H1 (cell line): ENCODE results near the gene BTRC. TPM values are rescaled to one million over a fixed set of nuclear protein-coding genes. Genes with fewer than 3 reads are reported as not detected.

Source experiments
- CTCF ChIA-PET: fragments of 300-600 bp; sonication (Branson Sonifier 250); formaldehyde crosslinking; loops from one replicate; lab custom pipeline; 2021; ENCODE audit not compliant: partially characterized antibody; lab: Charles Lee
- POLR2A ChIA-PET: fragments of 300-600 bp; sonication (Branson Sonifier 250); formaldehyde crosslinking; loops from one replicate; lab custom pipeline; 2021; ENCODE audit warnings: inconsistent platforms; ENCODE audit not compliant: partially characterized antibody; lab: Charles Lee
- DNase-seq, 2 experiments: peaks; one replicate each; pipeline versions ENCODE4 v3.0.0 to v3.0.0-alpha.2; 2010 to 2022; ENCODE audit warnings: low spot score in 2 of 2, low read depth in 1 of 2, mixed read lengths in 1 of 2
- FAIRE-seq: peaks from 2 replicates; lab custom pipeline; 2011; peaks lifted over from hg19 to GRCh38; lab: Jason Lieb, UNC
- H2AFZ ChIP-seq: 2 replicates; pipeline ENCODE4 v1.8.1; 2012; ENCODE audit warnings: low read length, inconsistent platforms
- H2AK5ac ChIP-seq: 2 replicates; pipeline ENCODE4 v1.6.1; 2013; ENCODE audit warnings: low read depth, low read length
- H2BK120ac ChIP-seq: replicated peaks from 2 replicates; pipeline ENCODE3; 2013; ENCODE audit warnings: low read depth, low read length, inconsistent platforms
- H2BK12ac ChIP-seq: 2 replicates; pipeline ENCODE4 v1.6.1; 2013; ENCODE audit warnings: low read depth, low read length
- H2BK15ac ChIP-seq: 2 replicates; pipeline ENCODE4 v1.6.1; 2013; ENCODE audit warnings: low read length
- H2BK20ac ChIP-seq: 2 replicates; pipeline ENCODE4 v1.6.1; 2013; ENCODE audit warnings: low read length
- H2BK5ac ChIP-seq: 2 replicates; pipeline ENCODE4 v1.6.1; 2013; ENCODE audit warnings: low read depth, low read length
- H3K14ac ChIP-seq: 2 replicates; pipeline ENCODE4 v1.6.1; 2013; ENCODE audit warnings: inconsistent platforms; ENCODE audit not compliant: insufficient read length
- H3K18ac ChIP-seq: 2 replicates; pipeline ENCODE4 v1.6.1; 2013; ENCODE audit warnings: low read length; ENCODE audit errors: extremely low read depth
- H3K23ac ChIP-seq: 2 replicates; pipeline ENCODE4 v1.6.1; 2013; ENCODE audit warnings: inconsistent platforms; ENCODE audit not compliant: insufficient read length
- H3K23me2 ChIP-seq: 2 replicates; pipeline ENCODE4 v1.6.1; 2013; ENCODE audit warnings: low read depth, low read length
- H3K27ac ChIP-seq: 2 replicates; pipeline ENCODE4 v1.6.1; 2011; ENCODE audit warnings: low read depth, low read length, inconsistent platforms
- H3K27me3 ChIP-seq, 4 experiments: replicated peaks in 1 of 4; 1 replicate in 1 of 4; 2 replicates in 3 of 4; pipeline versions ENCODE4 v1.6.1 to v1.8.1; 2011 to 2013; ENCODE audit warnings: low read length in 3 of 4, mild to moderate bottlenecking in 3 of 4, inconsistent platforms in 2 of 4, mixed read lengths in 2 of 4, moderate library complexity in 1 of 4; ENCODE audit not compliant: control insufficient read depth in 3 of 4, insufficient read depth in 3 of 4; ENCODE audit errors: extremely low read depth in 1 of 4
- H3K36me3 ChIP-seq, 4 experiments: 2 replicates each; pipeline versions ENCODE4 v1.6.1 to v1.8.1; 2011 to 2013; ENCODE audit warnings: mild to moderate bottlenecking in 4 of 4, low read length in 3 of 4, moderate library complexity in 2 of 4, control low read depth in 1 of 4, inconsistent platforms in 1 of 4; ENCODE audit not compliant: insufficient read depth in 4 of 4, control insufficient read depth in 2 of 4
- H3K4ac ChIP-seq: replicated peaks from 2 replicates; pipeline ENCODE3; 2013; ENCODE audit warnings: low read length, low read depth, mixed read lengths, inconsistent platforms; ENCODE audit not compliant: insufficient read length
- H3K4me1 ChIP-seq, 4 experiments: replicated peaks in 1 of 4; 1 replicate in 1 of 4; 2 replicates in 3 of 4; pipeline versions ENCODE4 v1.6.1 to v1.8.1; 2011 to 2013; ENCODE audit warnings: low read length in 3 of 4, inconsistent platforms in 2 of 4, mixed read lengths in 1 of 4; ENCODE audit not compliant: insufficient read depth in 4 of 4, control insufficient read depth in 3 of 4
- H3K4me2 ChIP-seq, 2 experiments: 2 replicates each; pipeline versions ENCODE4 v1.6.1 to v1.8.1; 2011 to 2013; ENCODE audit warnings: low read depth in 2 of 2, low read length in 2 of 2, control low read depth in 1 of 2, inconsistent platforms in 1 of 2, mild to moderate bottlenecking in 1 of 2; ENCODE audit not compliant: insufficient read depth in 1 of 2
- H3K4me3 ChIP-seq, 4 experiments: fragments of 200-600, 300-600 bp in 1 of 4; sonication (generic), shearing (Covaris generic), sonication (Bioruptor Twin) in 1 of 4; 2 replicates each; pipeline versions ENCODE4 v1.5.1 to v1.8.1; 2011 to 2016; ENCODE audit warnings: low read length in 4 of 4, low read depth in 3 of 4, control low read depth in 2 of 4, inconsistent platforms in 2 of 4, mild to moderate bottlenecking in 2 of 4, mixed read lengths in 1 of 4, moderate library complexity in 1 of 4; ENCODE audit not compliant: insufficient read depth in 2 of 4; ENCODE audit errors: extremely low read depth in 1 of 4
- H3K56ac ChIP-seq: replicated peaks from 2 replicates; pipeline ENCODE3; 2013; ENCODE audit warnings: low read depth, mild to moderate bottlenecking, mixed read lengths, low read length, inconsistent platforms; ENCODE audit not compliant: insufficient read length
- H3K79me1 ChIP-seq: 2 replicates; pipeline ENCODE4 v1.6.1; 2013; ENCODE audit warnings: low read depth, low read length, control low read depth
- H3K79me2 ChIP-seq, 2 experiments: 2 replicates each; pipeline versions ENCODE4 v1.6.1 to v1.8.1; 2012 to 2013; ENCODE audit warnings: low read length in 2 of 2, mild to moderate bottlenecking in 2 of 2, inconsistent platforms in 1 of 2; ENCODE audit not compliant: insufficient read depth in 2 of 2, control insufficient read depth in 1 of 2
- H3K9ac ChIP-seq, 4 experiments: replicated peaks in 1 of 4; 1 replicate in 1 of 4; 2 replicates in 3 of 4; pipeline versions ENCODE4 v1.6.1 to v1.8.1; 2011 to 2013; ENCODE audit warnings: low read depth in 3 of 4, low read length in 3 of 4, control low read depth in 2 of 4, mild to moderate bottlenecking in 2 of 4, moderate library complexity in 2 of 4, inconsistent platforms in 1 of 4; ENCODE audit errors: extremely low read depth in 1 of 4
- H3K9me3 ChIP-seq, 2 experiments: 2 replicates each; pipeline versions ENCODE4 v1.6.1 to v1.8.1; 2012 to 2013; ENCODE audit warnings: mild to moderate bottlenecking in 2 of 2, moderate library complexity in 2 of 2, control low read depth in 1 of 2, inconsistent platforms in 1 of 2, low read depth in 1 of 2, low read length in 1 of 2, mixed read lengths in 1 of 2; ENCODE audit not compliant: insufficient read depth in 2 of 2
- H4K20me1 ChIP-seq, 2 experiments: replicated peaks in 1 of 2; 2 replicates each; pipeline versions ENCODE3 to v1.8.1; 2011 to 2013; ENCODE audit warnings: inconsistent platforms in 2 of 2, low read length in 2 of 2, mild to moderate bottlenecking in 1 of 2; ENCODE audit not compliant: insufficient read depth in 2 of 2, control insufficient read depth in 1 of 2
- H4K5ac ChIP-seq: 2 replicates; pipeline ENCODE4 v1.6.1; 2013; ENCODE audit warnings: low read length, low read depth, mixed read lengths, inconsistent platforms; ENCODE audit not compliant: insufficient read length
- H4K8ac ChIP-seq: 2 replicates; pipeline ENCODE4 v1.8.0; 2013; ENCODE audit warnings: mild to moderate bottlenecking, moderate library complexity, low read length, inconsistent platforms; ENCODE audit not compliant: insufficient read depth; ENCODE audit errors: extremely low read depth
- H4K91ac ChIP-seq: replicated peaks from 2 replicates; pipeline ENCODE3; 2013; ENCODE audit warnings: low read length, mixed read lengths, inconsistent platforms; ENCODE audit not compliant: insufficient read length
- CBX5 ChIP-seq: fragments of 300-800, 300-1000 bp; sonication (generic); IDR thresholded peaks from 2 replicates; pipeline ENCODE4 v1.7.1; 2016; ENCODE audit warnings: antibody characterized with exemption, low read length, low read depth
- E2F6 ChIP-seq: IDR thresholded peaks from 2 replicates; pipeline ENCODE4 v1.6.1; 2012; ENCODE audit warnings: inconsistent platforms
- GABPA ChIP-seq: IDR thresholded peaks from 2 replicates; pipeline ENCODE4 v1.6.1; 2011; ENCODE audit warnings: mild to moderate bottlenecking, low read length, moderate library complexity, borderline replicate concordance; ENCODE audit not compliant: insufficient read depth
- JUND ChIP-seq: IDR thresholded peaks from 2 replicates; pipeline ENCODE4 v1.6.1; 2011; ENCODE audit warnings: mild to moderate bottlenecking, improper control_type of control experiment, low read length
- POU5F1 ChIP-seq: IDR thresholded peaks from 2 replicates; pipeline ENCODE4 v1.6.1; 2011; ENCODE audit warnings: low read depth, mild to moderate bottlenecking, low read length, moderate library complexity
- RAD21 ChIP-seq, 2 experiments: IDR thresholded peaks in 1 of 2; conservative IDR thresholded peaks in 1 of 2; 2 replicates each; pipeline ENCODE4 v1.6.1; 2011; ENCODE audit warnings: low read depth in 2 of 2, low read length in 2 of 2, improper control_type of control experiment in 1 of 2, inconsistent platforms in 1 of 2, mild to moderate bottlenecking in 1 of 2, moderate library complexity in 1 of 2
- SP2 ChIP-seq: IDR thresholded peaks from 2 replicates; pipeline ENCODE4 v1.6.1; 2012; ENCODE audit warnings: mild to moderate bottlenecking, low read length, inconsistent platforms
- SRF ChIP-seq: IDR thresholded peaks from 2 replicates; pipeline ENCODE4 v1.6.1; 2011; ENCODE audit warnings: mild to moderate bottlenecking, low read depth, low read length, moderate library complexity
- USF2 ChIP-seq: IDR thresholded peaks from 2 replicates; pipeline ENCODE4 v1.6.1; 2011; ENCODE audit warnings: low read length, improper control_type of control experiment
- WGBS, 2 experiments: shearing (Covaris generic) in 1 of 2; methylation state at CpG; one replicate each; pipeline versions ENCODE4 v1.1.6 to v1.1.7; 2013 to 2015; ENCODE audit warnings: low lambda C conversion rate in 2 of 2, mixed read lengths in 2 of 2, inconsistent platforms in 1 of 2, low coverage in 1 of 2, missing lambda C conversion rate in 1 of 2; ENCODE audit not compliant: insufficient replicate concordance in 2 of 2, insufficient coverage in 1 of 2, insufficient read length in 1 of 2; ENCODE audit errors: extremely low coverage in 1 of 2, missing lambda C conversion rate in 1 of 2; 5-methylcytosine and 5-hydroxymethylcytosine counted together
- polyA plus RNA-seq, 7 experiments: library from polyadenylated mRNA; depleted of rRNA in 3 of 7; stranded (reverse) in 5 of 7; unstranded in 2 of 7; fragments of >200 nt in 5 of 7; fragments of 200-250 nt in 2 of 7; gene quantifications; 1 replicate in 5 of 7; 2 replicates in 1 of 7; 4 replicates in 1 of 7; pipeline versions ENCODE4 v1.2.1 to v1.2.3, GENCODE V29; 2011 to 2013; ENCODE audit warnings: missing spikeins in 2 of 7, mixed read lengths in 2 of 7
- total RNA-seq: library from RNA; stranded (reverse); fragmentation: NEBNext Ultra II Directional; extraction: Animal tissue kit (Norgen Biotek cat#: 25700); gene quantifications from 2 replicates; pipeline ENCODE4 v1.2.1, GENCODE V29; 2021

Gene BTRC
- total and polyA plus RNA-seq, 2 of the 8 experiments (the other 6 are each of a cell fraction or from before 2014, with no cell fraction given), result 9.9 to 24.7 TPM

- Histone ChIP-seq H3K14ac (no peak overlapping the region), H3K27ac (no peak overlapping the region), H2BK20ac (no peak overlapping the region), H2BK15ac (no peak overlapping the region), H3K23me2 (no peaks in the 10 kb centered on the region), H4K5ac (no peak overlapping the region), H3K79me2 (no peaks in the 10 kb centered on the region), H2AFZ (no peak overlapping the region), H3K27me3 (no peaks in the 10 kb centered on the region), H2BK5ac (no peak overlapping the region), H3K9ac (no peak overlapping the region), H3K4me1 (no peaks in the 10 kb centered on the region), H3K9me3 (no peaks in the 10 kb centered on the region), H2BK120ac (no peak overlapping the region), H3K4ac (no peak overlapping the region), H2AK5ac (no peak overlapping the region), H4K91ac (no peak overlapping the region), H4K8ac (no peak overlapping the region), H3K4me3 (no peak overlapping the region), H3K36me3 (no peaks in the 10 kb centered on the region), H4K20me1 (no peaks in the 10 kb centered on the region), H3K23ac (no peak overlapping the region), H3K4me2 (no peak overlapping the region), H3K79me1 (no peaks in the 10 kb centered on the region; the same call in 1 of the 2 replicates), H3K18ac (no peak overlapping the region), H3K56ac (no peak overlapping the region), H2BK12ac (no peak overlapping the region)
- no peak for FAIRE-seq
- no peak for DNase-seq
- TF ChIP-seq CBX5, result no peak
- TF ChIP-seq SP2, result no peak
- no peak for TF ChIP-seq SRF
- no peak for TF ChIP-seq RAD21 (IDR thresholded peaks at IDR 0.05 in 1 of 2, conservative IDR thresholded peaks at IDR 0.05 in 1 of 2; ENCODE audit: low read depth in 2 of 2, low read length in 2 of 2)
- TF ChIP-seq JUND, result no peak
- TF ChIP-seq USF2, result no peak
- no peak for TF ChIP-seq POU5F1
- TF ChIP-seq GABPA, result no peak
- TF ChIP-seq E2F6, result no peak
- ChIA-PET CTCF (interaction anchor here (0.6 to 1.3 kb wide), 2 partner anchors 64 to 106 kb away, joined by 3 to 4 read pairs; no protein-coding TSS in a partner anchor), POLR2A (no interaction called here)
- WGBS, 2 experiments, result 87% methylated on average over 5 of the region's 5 CpGs; no CpG with 5 or more reads in 1 of the 2 experiments
Measured at GRCh38 chr10:101380353-101381017, 26.5 kb downstream of the BTRC start.
